Measurements from ENCODE around the gene SLX4IP.

SLX4IP gene

GRCh38 chr20:10648651-10649050, 213.5 kb downstream of the SLX4IP start:
- no peak for TF ChIP-seq SIN3A (IDR thresholded peaks at IDR 0.05; ENCODE audit: borderline replicate concordance, insufficient read depth, low read length)
- no peak for TF ChIP-seq POLR2AphosphoS5 (IDR thresholded peaks at IDR 0.05; ENCODE audit: low read depth, low read length)
- TF ChIP-seq FOXP2 (optimal IDR thresholded peaks at IDR 0.05; ENCODE audit: borderline replicate concordance, extremely low read depth, extremely low read length, insufficient read depth), result no peak
- TF ChIP-seq REST (IDR thresholded peaks at IDR 0.05; ENCODE audit: insufficient read depth in 1 of 2, low read depth in 2 of 2, low read length in 2 of 2), result no peak
- no peak for TF ChIP-seq TAF1 (IDR thresholded peaks at IDR 0.05; ENCODE audit: borderline replicate concordance, insufficient read depth, low read length)

GRCh38 chr20:10649080-10649796, 214.1 kb downstream of the SLX4IP start:
- TF ChIP-seq POLR2AphosphoS5 (IDR thresholded peaks at IDR 0.05; ENCODE audit: low read depth, low read length) (no peak), REST (IDR thresholded peaks at IDR 0.05; ENCODE audit: insufficient read depth in 1 of 2, low read depth in 2 of 2, low read length in 2 of 2) (no peak), TAF1 (IDR thresholded peaks at IDR 0.05; ENCODE audit: borderline replicate concordance, insufficient read depth, low read length) (no peak), SIN3A (IDR thresholded peaks at IDR 0.05; ENCODE audit: borderline replicate concordance, insufficient read depth, low read length) (no peak), FOXP2 (optimal IDR thresholded peaks at IDR 0.05; ENCODE audit: borderline replicate concordance, extremely low read depth, extremely low read length, insufficient read depth) (no peak)

- TF ChIP-seq TAF1 (IDR thresholded peaks at IDR 0.05; ENCODE audit: borderline replicate concordance, insufficient read depth, low read length), result no peak
- TF ChIP-seq SIN3A (IDR thresholded peaks at IDR 0.05; ENCODE audit: borderline replicate concordance, insufficient read depth, low read length), result no peak
- no peak for TF ChIP-seq REST (IDR thresholded peaks at IDR 0.05; ENCODE audit: insufficient read depth in 1 of 2, low read depth in 2 of 2, low read length in 2 of 2)
- TF ChIP-seq POLR2AphosphoS5 (IDR thresholded peaks at IDR 0.05; ENCODE audit: low read depth, low read length), result no peak
- no peak for TF ChIP-seq FOXP2 (optimal IDR thresholded peaks at IDR 0.05; ENCODE audit: borderline replicate concordance, extremely low read depth, extremely low read length, insufficient read depth)
Observed at GRCh38 chr20:10649797-10650160, 214.7 kb downstream of the SLX4IP start.

- no peak for TF ChIP-seq REST (IDR thresholded peaks at IDR 0.05; ENCODE audit: insufficient read depth in 1 of 2, low read depth in 2 of 2, low read length in 2 of 2)
- no peak for TF ChIP-seq TAF1 (IDR thresholded peaks at IDR 0.05; ENCODE audit: borderline replicate concordance, insufficient read depth, low read length)
- no peak for TF ChIP-seq FOXP2 (optimal IDR thresholded peaks at IDR 0.05; ENCODE audit: borderline replicate concordance, extremely low read depth, extremely low read length, insufficient read depth)
- TF ChIP-seq SIN3A (IDR thresholded peaks at IDR 0.05; ENCODE audit: borderline replicate concordance, insufficient read depth, low read length), result no peak
- no peak for TF ChIP-seq POLR2AphosphoS5 (IDR thresholded peaks at IDR 0.05; ENCODE audit: low read depth, low read length)
Observed at GRCh38 chr20:10651227-10651990, 216.3 kb downstream of the SLX4IP start.

Measured in PFSK-1 (cell line).